Middle frontal gyrus (tissue), 1 donor: ENCODE results near the gene PPIL6.

Experiments used
- DNase-seq: peaks from one replicate; pipeline ENCODE4 v3.0.0-alpha.2; 2015; ENCODE audit warnings: low spot score; ENCODE audit errors: extremely low spot score

PPIL6 gene

GRCh38 chr6:109449795-109450673, 9.6 kb upstream of the PPIL6 start:
- DNase-seq = no peak

- DNase-seq = no peak
Observed at GRCh38 chr6:109449064-109449794, 8.8 kb upstream of the PPIL6 start.

- no peak for DNase-seq
Observed at GRCh38 chr6:109448615-109449014, 8.2 kb upstream of the PPIL6 start.

GRCh38 chr6:109447878-109448555, 7.6 kb upstream of the PPIL6 start:
- no peak for DNase-seq

GRCh38 chr6:109447087-109447486, 6.7 kb upstream of the PPIL6 start:
- no peak for DNase-seq

GRCh38 chr6:109446541-109446940, 6.1 kb upstream of the PPIL6 start:
- no peak for DNase-seq

- DNase-seq = no peak
Observed at GRCh38 chr6:109446072-109446471, 5.6 kb upstream of the PPIL6 start.

GRCh38 chr6:109445382-109445781, 5.0 kb upstream of the PPIL6 start:
- DNase-seq = no peak

- DNase-seq = no peak
Observed at GRCh38 chr6:109443425-109443950, 3.1 kb upstream of the PPIL6 start.

GRCh38 chr6:109442393-109442924, 2.0 kb upstream of the PPIL6 start:
- no peak for DNase-seq

- DNase-seq = no peak
Observed at GRCh38 chr6:109441069-109441816, 815 bp upstream of the PPIL6 start.

- no peak for DNase-seq
Observed at GRCh38 chr6:109436041-109436440, 4.4 kb downstream of the PPIL6 start.

GRCh38 chr6:109434456-109434855, 6.0 kb downstream of the PPIL6 start:
- DNase-seq = no peak

- no peak for DNase-seq
Observed at GRCh38 chr6:109429496-109429895, 10.9 kb downstream of the PPIL6 start.

GRCh38 chr6:109428889-109429477, 11.4 kb downstream of the PPIL6 start:
- no peak for DNase-seq

GRCh38 chr6:109424946-109425345, 15.5 kb downstream of the PPIL6 start:
- no peak for DNase-seq

GRCh38 chr6:109421184-109421583, 19.2 kb downstream of the PPIL6 start:
- DNase-seq = no peak

- DNase-seq = no peak
Observed at GRCh38 chr6:109420751-109421150, 19.7 kb downstream of the PPIL6 start.

- DNase-seq = no peak
Observed at GRCh38 chr6:109417646-109418045, 22.8 kb downstream of the PPIL6 start.

GRCh38 chr6:109411034-109411433, 29.4 kb downstream of the PPIL6 start:
- no peak for DNase-seq
